GM21423 (cell line): ENCODE measurements around the gene IL19.
"Not testable (repeated sequence)": the region's sequence is repeated elsewhere in the genome, so short reads cannot be mapped to it uniquely, and the experiment has no call there.

Source experiments
- ATAC-seq: cut with Tn5 transposase; IDR thresholded peaks from one replicate; pipeline ENCODE4 v1.9.1; 2021; ENCODE audit warnings: mild to moderate bottlenecking, moderate library complexity; ENCODE audit not compliant: unreplicated experiment

Gene IL19

DNA sequence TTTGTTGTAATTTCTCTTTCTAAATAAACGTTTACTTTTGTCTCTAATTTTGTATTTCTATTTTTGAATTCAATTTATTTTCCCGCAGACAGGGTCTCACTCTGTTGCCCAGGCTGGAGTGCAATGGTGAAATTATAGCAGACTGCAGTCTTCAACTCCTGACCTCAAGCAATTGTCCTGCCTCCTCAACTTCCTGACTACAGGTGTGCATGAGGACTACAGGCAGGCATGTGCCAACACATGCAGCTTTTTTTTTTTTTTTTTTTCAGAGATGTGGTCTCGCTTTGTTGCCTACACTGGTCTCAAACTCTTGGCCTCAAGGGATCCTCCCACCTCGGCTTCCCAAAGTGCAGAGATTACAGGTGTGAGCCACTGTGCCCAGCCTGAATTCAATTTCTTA is 58.2 kb downstream of the IL19 start:
- no peak for ATAC-seq

GRCh38 chr1:206829282-206829681 is 58.7 kb downstream of the IL19 start:
- no peak for ATAC-seq

- ATAC-seq: no peak
Observed at GRCh38 chr1:206829875-206830274, 59.3 kb downstream of the IL19 start.

DNA sequence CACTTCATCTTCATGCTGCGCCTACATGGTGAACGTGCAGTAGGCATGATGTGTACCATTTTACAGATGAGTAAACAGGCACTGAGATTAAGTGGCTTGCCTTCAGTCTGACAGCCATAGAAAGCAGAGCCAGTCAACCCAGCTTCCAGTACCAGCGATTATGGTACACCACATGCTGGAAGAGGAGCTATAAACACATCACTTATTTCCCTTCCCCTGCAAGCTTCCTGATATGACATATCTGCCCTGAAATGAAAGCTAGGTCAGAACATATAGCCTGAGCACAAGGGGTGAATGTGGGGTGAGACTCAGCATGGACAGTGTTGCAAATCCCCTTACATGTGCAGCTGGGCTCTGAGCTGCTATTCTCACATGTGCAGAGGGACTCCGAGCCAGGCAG is 61.1 kb downstream of the IL19 start:
- no peak for ATAC-seq

DNA sequence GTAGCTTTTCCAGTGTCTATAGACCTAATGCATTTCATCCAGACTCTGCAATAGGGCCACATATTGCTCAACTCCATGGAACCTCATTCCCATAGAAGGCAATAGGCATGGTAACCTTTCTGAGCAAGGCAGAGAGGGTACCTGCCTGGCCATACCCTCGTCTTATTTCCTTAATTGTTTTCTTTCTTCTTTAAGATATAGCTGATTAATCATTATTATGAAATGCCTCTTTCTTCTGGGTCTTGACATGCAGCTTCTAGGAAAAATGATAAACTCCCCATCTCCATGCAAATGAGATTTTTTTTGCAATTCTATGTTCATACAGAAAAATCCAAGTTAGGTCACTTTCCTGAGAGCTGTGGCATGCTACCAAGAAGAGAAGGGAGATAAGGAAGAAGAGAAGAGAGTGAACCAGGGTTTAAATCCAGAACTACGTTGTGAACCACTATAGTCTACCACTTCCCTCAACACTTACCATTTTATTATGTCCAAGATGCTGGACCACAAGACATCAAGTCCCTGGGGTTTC is 61.8 kb downstream of the IL19 start:
- ATAC-seq: no peak

DNA sequence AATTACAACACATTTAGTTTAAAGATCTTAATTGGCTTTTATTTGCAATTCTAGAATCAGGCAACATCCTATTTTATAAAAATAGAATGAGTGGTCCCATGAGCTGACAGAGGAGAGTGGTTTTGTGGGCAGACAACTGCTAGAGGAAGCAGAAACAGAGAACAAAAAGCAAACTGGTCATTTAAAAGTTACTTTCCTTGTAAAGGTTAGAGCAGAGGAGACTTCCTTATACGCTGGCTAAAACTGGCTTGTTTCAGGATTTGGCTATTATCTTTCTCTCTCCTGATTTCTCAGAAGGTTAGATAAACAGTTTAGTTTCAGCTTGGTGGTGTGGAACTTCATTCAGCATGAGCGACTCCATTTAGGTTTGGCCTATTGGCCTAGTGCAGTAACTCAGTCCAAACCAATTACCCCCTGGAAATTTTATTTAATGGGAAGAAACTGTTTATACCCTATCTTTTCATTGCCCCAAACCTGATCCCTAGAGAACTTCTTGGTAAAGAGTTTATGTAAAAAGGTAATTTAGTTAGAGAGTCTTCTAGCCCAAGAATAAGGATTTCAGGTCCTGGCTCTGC is 62.6 kb downstream of the IL19 start:
- ATAC-seq: no peak

GRCh38 chr1:206833801-206834200 is 63.2 kb downstream of the IL19 start:
- no peak for ATAC-seq

DNA sequence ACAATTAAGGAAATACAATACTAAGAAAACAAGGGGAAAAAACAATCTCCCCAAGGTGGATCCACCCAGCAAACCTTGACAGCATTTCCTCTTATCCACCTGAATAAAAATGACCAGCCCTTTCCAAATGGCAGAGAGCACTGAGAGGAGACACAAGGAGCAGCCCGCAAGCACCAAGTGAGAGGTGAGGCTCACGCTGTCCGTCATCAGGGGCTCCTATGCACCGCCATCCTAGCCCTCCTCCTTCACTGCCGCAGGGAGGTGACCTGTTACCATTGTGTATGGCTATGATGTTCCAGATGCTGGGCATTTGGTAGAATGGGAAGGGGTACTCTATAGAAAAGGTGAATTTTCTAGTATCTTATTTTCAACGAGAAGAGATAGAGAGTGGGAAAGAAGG is 63.6 kb downstream of the IL19 start:
- ATAC-seq: no peak

- ATAC-seq: no peak
Observed at GRCh38 chr1:206834711-206835110, 64.1 kb downstream of the IL19 start.

- no peak for ATAC-seq
Observed at GRCh38 chr1:206835186-206835585, 64.6 kb downstream of the IL19 start.

DNA sequence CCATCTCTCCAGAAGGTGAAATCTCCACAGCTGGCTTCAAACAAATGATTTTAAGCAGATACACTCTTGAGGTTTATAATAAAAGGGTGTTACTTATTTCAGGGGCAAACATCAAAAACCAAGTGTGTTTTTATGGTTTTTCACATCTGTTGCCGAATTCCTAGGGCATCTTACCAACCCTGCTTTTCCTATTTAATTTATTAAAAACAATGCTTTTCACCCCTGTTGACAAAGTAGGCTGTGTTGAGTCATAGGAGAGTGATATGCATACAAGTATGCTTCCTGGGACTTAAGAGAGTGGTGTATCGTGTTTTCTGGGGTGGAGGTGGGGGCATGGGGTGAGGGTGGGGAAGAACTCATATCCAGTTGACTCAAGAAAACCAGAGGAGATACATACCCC is 65.5 kb downstream of the IL19 start:
- ATAC-seq: no peak

- ATAC-seq: no peak
Observed at GRCh38 chr1:206839006-206839560, 68.5 kb downstream of the IL19 start.

GRCh38 chr1:206839857-206840256 is 69.3 kb downstream of the IL19 start:
- no peak for ATAC-seq

GRCh38 chr1:206841609-206842323 is 71.2 kb downstream of the IL19 start:
- ATAC-seq: no peak

DNA sequence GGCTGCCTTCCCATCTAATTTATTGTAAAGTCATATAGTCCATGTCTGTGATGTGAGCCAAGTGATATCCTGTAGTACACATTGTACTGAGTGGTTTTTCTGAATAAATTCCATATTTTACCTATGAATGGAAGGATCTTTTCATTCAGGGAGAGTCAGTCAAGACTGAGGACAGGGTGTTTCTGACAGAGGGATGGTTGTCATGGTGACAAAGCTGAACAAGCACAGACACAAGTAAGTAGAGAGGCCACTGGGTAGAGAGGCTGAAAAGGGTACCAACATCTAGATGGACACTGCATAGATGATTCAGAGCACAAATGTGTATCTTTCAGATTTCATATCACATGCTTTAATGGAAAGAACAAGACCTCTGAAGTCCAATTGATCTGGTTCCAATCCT is 72.3 kb downstream of the IL19 start:
- ATAC-seq: no peak

GRCh38 chr1:206843626-206844025 is 73.1 kb downstream of the IL19 start:
- no peak for ATAC-seq

DNA sequence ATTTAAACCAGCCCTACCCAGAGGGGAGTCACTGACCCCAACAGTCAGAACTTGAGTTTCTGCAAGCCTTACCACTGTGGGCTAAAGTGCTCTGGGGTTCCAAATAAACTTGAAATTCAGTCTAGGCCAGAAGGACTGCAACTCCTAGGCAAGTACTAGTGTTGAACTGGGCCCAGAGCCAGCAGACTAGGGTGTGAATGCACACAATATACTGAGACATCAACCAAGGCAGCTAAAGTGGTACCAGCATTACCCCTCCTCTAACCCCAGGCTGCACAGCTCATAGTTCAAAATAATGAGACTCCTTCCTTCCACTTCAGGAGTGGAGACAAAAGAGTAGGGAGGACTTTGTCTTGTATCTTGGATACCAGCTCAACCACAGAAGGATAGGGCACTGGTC is 75.9 kb downstream of the IL19 start:
- ATAC-seq: no peak

- no peak for ATAC-seq
Observed at GRCh38 chr1:206847337-206847834, 76.8 kb downstream of the IL19 start.

DNA sequence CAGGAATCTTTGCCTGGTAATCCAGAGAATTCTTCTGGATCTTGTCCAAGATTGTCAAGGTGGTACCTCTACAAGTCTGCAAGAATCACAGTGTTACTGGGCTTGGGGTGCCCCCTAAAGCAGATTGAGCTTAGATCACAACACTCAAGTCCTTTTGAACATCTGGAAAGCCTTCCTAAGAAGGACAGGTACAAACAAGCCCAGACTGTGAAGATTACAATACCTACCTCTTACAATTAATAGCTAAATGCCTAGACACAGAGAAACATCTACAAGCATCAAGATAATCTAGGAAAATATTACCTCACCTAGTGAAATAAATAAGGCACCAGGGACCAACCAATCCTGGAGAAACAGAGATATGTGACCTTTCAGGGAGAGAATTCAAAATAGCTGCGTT is 77.4 kb downstream of the IL19 start:
- ATAC-seq: no peak

DNA sequence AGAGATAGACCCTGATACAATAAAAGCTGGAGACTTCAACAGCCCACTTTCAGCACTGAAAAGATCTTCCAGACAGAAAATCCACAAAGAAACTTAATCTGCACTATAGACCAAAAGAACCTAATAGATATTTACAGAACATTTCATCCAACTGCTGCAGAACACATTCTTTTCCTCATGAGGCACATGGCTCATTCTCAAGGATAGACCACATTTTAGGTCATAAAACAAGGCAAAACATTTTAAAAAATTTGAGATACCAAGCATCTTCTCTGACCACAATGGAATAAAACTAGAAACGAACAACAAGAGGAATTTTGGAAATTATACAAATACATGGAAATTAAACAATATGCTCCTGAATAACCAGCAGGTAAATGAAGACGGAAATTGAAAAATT is 79.8 kb downstream of the IL19 start:
- ATAC-seq: no peak

- ATAC-seq: no peak
Observed at GRCh38 chr1:206851341-206852010, 80.9 kb downstream of the IL19 start.

DNA sequence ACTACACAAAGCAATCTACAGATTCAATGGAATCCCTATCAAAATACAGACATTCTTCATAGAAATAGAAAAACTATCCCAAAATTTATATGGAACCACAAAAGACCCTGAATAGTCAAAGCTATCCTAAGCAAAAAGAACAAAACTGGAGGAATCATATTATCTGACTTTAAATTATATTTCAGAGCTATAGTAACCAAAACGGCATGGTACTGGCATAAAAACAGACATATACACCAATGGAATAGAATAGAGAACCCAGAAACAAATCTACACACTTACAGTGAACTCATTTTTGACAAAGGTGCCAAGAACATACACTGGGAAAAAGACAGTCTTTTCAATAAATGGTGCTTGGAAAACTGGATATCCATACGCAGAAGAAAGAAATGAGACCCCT is 82.1 kb downstream of the IL19 start:
- ATAC-seq: not testable (repeated sequence)
